IMR-90 (cell line): ENCODE data around the gene LRCH4. TPM values are rescaled to one million over a fixed set of nuclear protein-coding genes. Genes with fewer than 3 reads are reported as not detected.

Source experiments
- ATAC-seq: fragments of 200-7000 bp; cut with Tn5 transposase; 2 replicates; pipeline ENCODE4 v1.9.1; 2020; ENCODE audit warnings: low read depth, mild to moderate bottlenecking, moderate library complexity
- BruUV-seq: library from RNA; stranded (reverse); fragments of 400-500 nt; replicated peaks from 2 replicates; lab custom pipeline; 2021; lab: Mats Ljungman, UMichigan
- CTCF ChIA-PET: fragments of 300-600 bp; formaldehyde crosslinking; extraction: SDS; loops from one replicate; lab custom pipeline; 2021; ENCODE audit warnings: antibody characterized with exemption; lab: Yijun Ruan, JAX
- POLR2A ChIA-PET: fragments of 300-600 bp; sonication (Branson Sonifier 250); formaldehyde crosslinking; loops from one replicate; lab custom pipeline; 2022; ENCODE audit warnings: antibody characterized with exemption; ENCODE audit not compliant: unreplicated experiment; lab: Charles Lee
- DNase-seq: peaks from one replicate; pipeline ENCODE4 v3.0.0; 2013
- H2AFZ ChIP-seq: replicated peaks from 2 replicates; pipeline ENCODE3; 2013; ENCODE audit warnings: low read length, mild to moderate bottlenecking; ENCODE audit not compliant: poor library complexity
- H2AK5ac ChIP-seq: 2 replicates; pipeline ENCODE4 v1.6.1; 2013; ENCODE audit warnings: low read depth, low read length, inconsistent platforms
- H2AK9ac ChIP-seq: replicated peaks from 2 replicates; pipeline ENCODE3; 2013; ENCODE audit warnings: mild to moderate bottlenecking, low read depth, low read length, moderate library complexity; ENCODE audit not compliant: poor library complexity
- H2BK120ac ChIP-seq: 2 replicates; pipeline ENCODE4 v1.6.1; 2013; ENCODE audit warnings: low read depth, low read length, inconsistent platforms
- H2BK15ac ChIP-seq: 3 replicates; pipeline ENCODE4 v1.6.1; 2013; ENCODE audit warnings: low read depth, low read length, inconsistent platforms
- H2BK20ac ChIP-seq: 2 replicates; pipeline ENCODE4 v1.6.1; 2013; ENCODE audit warnings: low read depth, mild to moderate bottlenecking, inconsistent platforms, low read length, moderate library complexity
- H2BK5ac ChIP-seq: 2 replicates; pipeline ENCODE4 v1.6.1; 2013; ENCODE audit warnings: mild to moderate bottlenecking, low read depth, low read length, inconsistent platforms; ENCODE audit not compliant: poor library complexity, severe bottlenecking
- H3K14ac ChIP-seq: replicated peaks from 2 replicates; pipeline ENCODE4 v1.6.1; 2013; ENCODE audit warnings: low read depth, low read length, inconsistent platforms
- H3K18ac ChIP-seq: 2 replicates; pipeline ENCODE4 v1.6.1; 2013; ENCODE audit warnings: low read depth, low read length, control low read depth
- H3K23ac ChIP-seq: 2 replicates; pipeline ENCODE4 v1.6.1; 2013; ENCODE audit warnings: low read depth, low read length, inconsistent platforms
- H3K27ac ChIP-seq: 2 replicates; pipeline ENCODE4 v1.5.1; 2013; ENCODE audit warnings: mild to moderate bottlenecking, control low read depth, low read length; ENCODE audit not compliant: insufficient read depth
- H3K27me3 ChIP-seq: 2 replicates; pipeline ENCODE4 v1.6.1; 2013; ENCODE audit warnings: low read length; ENCODE audit not compliant: control insufficient read depth, insufficient read depth
- H3K36me3 ChIP-seq: 2 replicates; pipeline ENCODE4 v1.6.1; 2013; ENCODE audit warnings: low read length, mixed read lengths; ENCODE audit not compliant: control insufficient read depth, insufficient read depth
- H3K4ac ChIP-seq: 2 replicates; pipeline ENCODE4 v1.6.1; 2013; ENCODE audit warnings: low read depth, low read length, inconsistent platforms
- H3K4me1 ChIP-seq: 2 replicates; pipeline ENCODE4 v1.6.1; 2013; ENCODE audit warnings: low read length, mixed read lengths; ENCODE audit not compliant: control insufficient read depth, insufficient read depth
- H3K4me2 ChIP-seq: 2 replicates; pipeline ENCODE4 v1.6.1; 2013; ENCODE audit warnings: low read depth, mild to moderate bottlenecking, control low read depth, low read length, moderate library complexity
- H3K4me3 ChIP-seq: 2 replicates; pipeline ENCODE4 v1.5.1; 2013; ENCODE audit warnings: low read depth, mild to moderate bottlenecking, control low read depth, low read length, moderate library complexity; ENCODE audit not compliant: insufficient read depth
- H3K56ac ChIP-seq: 2 replicates; pipeline ENCODE4 v1.6.1; 2013; ENCODE audit warnings: low read length, inconsistent platforms; ENCODE audit not compliant: insufficient read depth; ENCODE audit errors: extremely low read depth
- H3K79me1 ChIP-seq, 2 experiments: 2 replicates each; pipeline ENCODE4 v1.6.1; 2013; ENCODE audit warnings: low read length in 2 of 2, inconsistent platforms in 1 of 2, low read depth in 1 of 2
- H3K9ac ChIP-seq: 2 replicates; pipeline ENCODE4 v1.6.1; 2013; ENCODE audit warnings: low read depth, low read length, control low read depth
- H3K9me1 ChIP-seq: 2 replicates; pipeline ENCODE4 v1.6.1; 2013; ENCODE audit warnings: low read length, inconsistent platforms; ENCODE audit not compliant: insufficient read depth
- H3K9me3 ChIP-seq: 2 replicates; pipeline ENCODE4 v1.6.1; 2013; ENCODE audit warnings: low read length; ENCODE audit not compliant: control insufficient read depth, insufficient read depth
- H4K20me1 ChIP-seq: 2 replicates; pipeline ENCODE4 v1.6.1; 2013; ENCODE audit warnings: low read length, inconsistent platforms; ENCODE audit not compliant: insufficient read depth
- H4K5ac ChIP-seq: 2 replicates; pipeline ENCODE4 v1.6.1; 2013; ENCODE audit warnings: mild to moderate bottlenecking, low read depth, low read length, control low read depth
- H4K8ac ChIP-seq, 2 experiments: 2 replicates each; pipeline ENCODE4 v1.6.1; 2013; ENCODE audit warnings: low read depth in 2 of 2, low read length in 2 of 2, control low read depth in 1 of 2, inconsistent platforms in 1 of 2
- H4K91ac ChIP-seq: 2 replicates; pipeline ENCODE4 v1.6.1; 2013; ENCODE audit warnings: low read depth, low read length, inconsistent platforms; ENCODE audit not compliant: insufficient read depth
- BHLHE40 ChIP-seq: fragments of 150-350 bp; IDR thresholded peaks from 2 replicates; pipeline ENCODE4 v1.6.1; 2016; ENCODE audit warnings: mild to moderate bottlenecking, low read depth, low read length
- CHD1 ChIP-seq: IDR thresholded peaks from 2 replicates; pipeline ENCODE4 v1.6.1; 2012; ENCODE audit warnings: low read depth, low read length, improper control_type of control experiment
- FOS ChIP-seq: fragments of 150-350 bp; IDR thresholded peaks from 2 replicates; pipeline ENCODE4 v1.6.1; 2016; ENCODE audit warnings: low read depth, low read length
- MAFK ChIP-seq: IDR thresholded peaks from 2 replicates; pipeline ENCODE4 v1.6.1; 2012; ENCODE audit warnings: low read depth, low read length, improper control_type of control experiment
- MAZ ChIP-seq: IDR thresholded peaks from 2 replicates; pipeline ENCODE4 v1.6.1; 2012; ENCODE audit warnings: low read depth, mild to moderate bottlenecking, low read length, improper control_type of control experiment, moderate library complexity, borderline replicate concordance
- MXI1 ChIP-seq: IDR thresholded peaks from 2 replicates; pipeline ENCODE4 v1.6.1; 2012; ENCODE audit warnings: low read depth, mild to moderate bottlenecking, low read length, moderate library complexity, borderline replicate concordance
- NFE2L2 ChIP-seq: fragments of 150-350 bp; IDR thresholded peaks from 2 replicates; pipeline ENCODE4 v1.6.1; 2016; ENCODE audit warnings: low read depth, mild to moderate bottlenecking, low read length
- POLR2A ChIP-seq: IDR thresholded peaks from 2 replicates; pipeline ENCODE4 v1.6.1; 2012; ENCODE audit warnings: mild to moderate bottlenecking, low read depth, low read length
- RCOR1 ChIP-seq: IDR thresholded peaks from 2 replicates; pipeline ENCODE4 v1.6.1; 2012; ENCODE audit warnings: mild to moderate bottlenecking, low read length, improper control_type of control experiment; ENCODE audit not compliant: insufficient replicate concordance
- RFX5 ChIP-seq: IDR thresholded peaks from 2 replicates; pipeline ENCODE4 v1.8.0; 2012; ENCODE audit warnings: low read depth, mild to moderate bottlenecking, low read length, moderate library complexity
- SMC3 ChIP-seq: fragments of 150-350 bp; IDR thresholded peaks from 2 replicates; pipeline ENCODE4 v1.6.1; 2016; ENCODE audit warnings: low read depth, mild to moderate bottlenecking, antibody characterized with exemption, low read length, moderate library complexity
- WGBS, 2 experiments: methylation state at CpG; one replicate each; pipeline versions ENCODE4 v1.1.5 to v1.1.7; 2013; ENCODE audit warnings: missing lambda C conversion rate in 2 of 2; ENCODE audit not compliant: insufficient read length in 1 of 2; ENCODE audit errors: extremely low coverage in 2 of 2; 5-methylcytosine and 5-hydroxymethylcytosine counted together
- dilution Hi-C: fragments of 300-500 bp; cut with HindIII; formaldehyde crosslinking; loops from one replicate; pipeline ENCODE4 v1.14.3; 2018; ENCODE audit warnings: low sequenced_read_pairs; ENCODE audit not compliant: unreplicated experiment
- in situ Hi-C: fragments of 300-500 bp; cut with MboI; formaldehyde crosslinking; loops from 3 replicates; pipeline ENCODE4 v1.14.3; 2019; ENCODE audit warnings: low sequenced_read_pairs, inconsistent platforms, mixed read lengths
- intact Hi-C: fragments of 100-400 bp; cut with micrococcal nuclease; formaldehyde crosslinking; loops from 2 replicates; pipeline ENCODE4 v1.10.0; 2022
- polyA plus RNA-seq, 3 experiments: library from polyadenylated mRNA; depleted of rRNA; stranded (reverse); fragments of >200 nt; gene quantifications; 2 replicates each; pipeline ENCODE4 v1.2.3, GENCODE V29; 2012; ENCODE audit warnings: low replicate concordance in 1 of 3
- total RNA-seq: library from RNA; depleted of rRNA; stranded (reverse); fragments of >200 nt; gene quantifications from 2 replicates; pipeline ENCODE4 v1.2.3, GENCODE V29; 2012
- TF ChIP-seq, protein P1 (sequence below): fragments of 150-350 bp; IDR thresholded peaks from 2 replicates; pipeline ENCODE4 v1.6.1; 2017; ENCODE audit warnings: mild to moderate bottlenecking, antibody characterized with exemption, low read length, low read depth
- TF ChIP-seq, protein P2 (sequence below): fragments of 150-350 bp; IDR thresholded peaks from 2 replicates; pipeline ENCODE4 v1.6.1; 2016; ENCODE audit warnings: low read depth, mild to moderate bottlenecking, low read length, moderate library complexity, borderline replicate concordance
- TF ChIP-seq, protein P3 (sequence below): conservative IDR thresholded peaks from 2 replicates; pipeline ENCODE4 v1.5.1; 2012; ENCODE audit warnings: mild to moderate bottlenecking, low read depth, low read length, improper control_type of control experiment

Gene LRCH4
- total and polyA plus RNA-seq, 2 of the 4 experiments (the other 2 are of a cell fraction): 5.0 to 41.3 TPM

DNA sequence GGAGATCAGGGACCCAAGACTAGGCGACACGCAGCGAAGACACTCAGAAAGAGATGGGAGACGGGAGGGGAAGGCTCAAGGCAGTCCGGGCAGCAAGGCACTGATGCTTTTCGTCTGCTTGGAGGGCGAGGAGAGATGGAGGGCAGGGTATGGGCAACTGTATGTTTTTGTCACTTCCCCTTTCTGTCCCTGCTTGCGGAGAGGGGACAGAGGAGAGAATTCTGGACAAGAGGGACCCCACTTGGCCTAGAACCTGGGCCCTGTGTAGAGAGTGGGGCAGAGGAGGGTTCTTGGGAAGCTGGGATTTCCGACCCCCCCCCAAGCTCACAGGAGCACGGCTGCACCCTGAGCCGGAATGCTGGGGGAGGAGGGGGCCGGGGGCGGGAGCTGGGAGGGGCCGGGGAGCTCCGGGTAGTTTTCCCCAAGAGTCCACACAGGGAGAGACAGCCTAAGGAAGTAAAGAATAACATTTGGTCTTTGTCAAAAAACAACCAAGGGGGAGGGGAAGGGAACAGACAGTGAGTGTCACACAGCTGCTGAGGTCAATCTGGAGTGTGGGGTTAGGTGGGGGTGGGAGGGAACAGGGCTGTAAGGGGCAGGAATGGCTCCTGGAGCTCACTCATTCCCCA, 1.8 kb downstream of the LRCH4 start:
- ATAC-seq: no peak
- Histone ChIP-seq H3K4me2 (peak overlapping the region; percentile 88), H2AK9ac (peak overlapping the region; percentile 98), H3K4ac (peak overlapping the region; percentile 99), H3K4me1 (peaks cover 12% of the 10 kb centered on the region), H3K27ac (peak overlapping the region; percentile 96), H3K9ac (peak overlapping the region; percentile 91), H3K9me3 (no peaks in the 10 kb centered on the region), H3K23ac (peak overlapping the region; percentile 97), H4K8ac (peak overlapping the region; percentile 81 to 97; a peak in 3 of 4 replicates), H4K20me1 (peaks cover 39% of the 10 kb centered on the region), H3K18ac (peak overlapping the region; percentile 89), H3K27me3 (no peaks in the 10 kb centered on the region), H3K9me1 (peaks cover 5% of the 10 kb centered on the region), H2AFZ (peak overlapping the region; percentile 82), H2BK15ac (peak overlapping the region; percentile 74; the same call in 1 of the 3 replicates), H3K36me3 (peaks cover 32% of the 10 kb centered on the region), H2BK5ac (peak overlapping the region; percentile 95), H4K5ac (peak overlapping the region; percentile 97), H3K56ac (peak overlapping the region; percentile 35), H2BK20ac (peak overlapping the region; percentile 89; the same call in 1 of the 2 replicates), H3K14ac (peak overlapping the region; percentile 96), H2BK120ac (peak overlapping the region; percentile 96), H3K79me1 (peaks cover 17 to 64% of the 10 kb centered on the region in 2 experiments), H4K91ac (peak overlapping the region; percentile 99), H3K4me3 (peak overlapping the region; percentile 72), H2AK5ac (peak overlapping the region; percentile 100)
- ChIA-PET POLR2A (interaction anchor here (0.5 to 1.0 kb wide), 3 partner anchors 20 to 31 kb away, joined by 3 to 5 read pairs (median 5); partner anchors contain the start of gene MOSPD3), CTCF (interaction anchor here (0.8 to 1.6 kb wide), 2 partner anchors 34 to 106 kb away, joined by 3 to 6 read pairs; no protein-coding TSS in a partner anchor)
- no TSS peak for BruUV-seq
- WGBS, 2 experiments: 44% methylated on average over 5 of the region's 15 CpGs; no CpG with 5 or more reads in 1 of the 2 experiments
- in situ Hi-C loops: loop anchor here (25.0 kb wide), 1 partner anchor 278 kb away; the partner anchor contains the start of genes SLC12A9 and TRIP6
- intact Hi-C loops: loop anchor here (10.0 kb wide), 1 partner anchor 251 kb away; no protein-coding TSS in a partner anchor
- dilution Hi-C loops: no loop called here
- peak; percentile 45 for DNase-seq
- TF ChIP-seq POLR2A (no peak), FOS (no peak), MXI1 (no peak), CHD1 (no peak), BHLHE40 (no peak), RFX5 (no peak), MAZ (no peak; the same call in 1 of the 2 replicates), RCOR1 (no peak), MAFK (no peak), SMC3 (no peak), NFE2L2 (no peak)
- TF ChIP-seq, protein P1, sequence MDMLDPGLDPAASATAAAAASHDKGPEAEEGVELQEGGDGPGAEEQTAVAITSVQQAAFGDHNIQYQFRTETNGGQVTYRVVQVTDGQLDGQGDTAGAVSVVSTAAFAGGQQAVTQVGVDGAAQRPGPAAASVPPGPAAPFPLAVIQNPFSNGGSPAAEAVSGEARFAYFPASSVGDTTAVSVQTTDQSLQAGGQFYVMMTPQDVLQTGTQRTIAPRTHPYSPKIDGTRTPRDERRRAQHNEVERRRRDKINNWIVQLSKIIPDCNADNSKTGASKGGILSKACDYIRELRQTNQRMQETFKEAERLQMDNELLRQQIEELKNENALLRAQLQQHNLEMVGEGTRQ: no peak
- TF ChIP-seq, protein P2, sequence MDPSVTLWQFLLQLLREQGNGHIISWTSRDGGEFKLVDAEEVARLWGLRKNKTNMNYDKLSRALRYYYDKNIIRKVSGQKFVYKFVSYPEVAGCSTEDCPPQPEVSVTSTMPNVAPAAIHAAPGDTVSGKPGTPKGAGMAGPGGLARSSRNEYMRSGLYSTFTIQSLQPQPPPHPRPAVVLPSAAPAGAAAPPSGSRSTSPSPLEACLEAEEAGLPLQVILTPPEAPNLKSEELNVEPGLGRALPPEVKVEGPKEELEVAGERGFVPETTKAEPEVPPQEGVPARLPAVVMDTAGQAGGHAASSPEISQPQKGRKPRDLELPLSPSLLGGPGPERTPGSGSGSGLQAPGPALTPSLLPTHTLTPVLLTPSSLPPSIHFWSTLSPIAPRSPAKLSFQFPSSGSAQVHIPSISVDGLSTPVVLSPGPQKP: no peak
- TF ChIP-seq, protein P3, sequence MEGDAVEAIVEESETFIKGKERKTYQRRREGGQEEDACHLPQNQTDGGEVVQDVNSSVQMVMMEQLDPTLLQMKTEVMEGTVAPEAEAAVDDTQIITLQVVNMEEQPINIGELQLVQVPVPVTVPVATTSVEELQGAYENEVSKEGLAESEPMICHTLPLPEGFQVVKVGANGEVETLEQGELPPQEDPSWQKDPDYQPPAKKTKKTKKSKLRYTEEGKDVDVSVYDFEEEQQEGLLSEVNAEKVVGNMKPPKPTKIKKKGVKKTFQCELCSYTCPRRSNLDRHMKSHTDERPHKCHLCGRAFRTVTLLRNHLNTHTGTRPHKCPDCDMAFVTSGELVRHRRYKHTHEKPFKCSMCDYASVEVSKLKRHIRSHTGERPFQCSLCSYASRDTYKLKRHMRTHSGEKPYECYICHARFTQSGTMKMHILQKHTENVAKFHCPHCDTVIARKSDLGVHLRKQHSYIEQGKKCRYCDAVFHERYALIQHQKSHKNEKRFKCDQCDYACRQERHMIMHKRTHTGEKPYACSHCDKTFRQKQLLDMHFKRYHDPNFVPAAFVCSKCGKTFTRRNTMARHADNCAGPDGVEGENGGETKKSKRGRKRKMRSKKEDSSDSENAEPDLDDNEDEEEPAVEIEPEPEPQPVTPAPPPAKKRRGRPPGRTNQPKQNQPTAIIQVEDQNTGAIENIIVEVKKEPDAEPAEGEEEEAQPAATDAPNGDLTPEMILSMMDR: no peak
